H9 (cell line): ENCODE results near the gene DIP2C. TPM values are rescaled to one million over a fixed set of nuclear protein-coding genes. Genes with fewer than 3 reads are reported as not detected.
A peak's percentile ranks its signal among the peaks of the same experiment; 100 is the strongest.

Experiments used
- DNase-seq: peaks from one replicate; pipeline ENCODE4 v3.0.0-alpha.2; 2017
- H2AFZ ChIP-seq: one replicate; pipeline ENCODE4 v1.6.1; 2013; ENCODE audit warnings: mild to moderate bottlenecking, low read length, control low read depth, moderate library complexity
- H2AK5ac ChIP-seq: 2 replicates; pipeline ENCODE4 v1.6.1; 2013; ENCODE audit warnings: low read length, control low read depth, mixed read lengths; ENCODE audit not compliant: insufficient read length
- H2BK120ac ChIP-seq: one replicate; pipeline ENCODE4 v1.6.1; 2013; ENCODE audit warnings: low read depth, mild to moderate bottlenecking, low read length, control low read depth, inconsistent platforms; ENCODE audit not compliant: poor library complexity, severe bottlenecking
- H2BK12ac ChIP-seq: 2 replicates; pipeline ENCODE4 v1.6.1; 2013; ENCODE audit warnings: low read length, control low read depth, mixed read lengths, low read depth; ENCODE audit not compliant: insufficient read length
- H2BK15ac ChIP-seq: 2 replicates; pipeline ENCODE4 v1.6.1; 2013; ENCODE audit warnings: low read depth, low read length, control low read depth
- H2BK20ac ChIP-seq: one replicate; pipeline ENCODE4 v1.6.1; 2013; ENCODE audit warnings: low read depth, mild to moderate bottlenecking, low read length, control low read depth, inconsistent platforms; ENCODE audit not compliant: poor library complexity, severe bottlenecking
- H2BK5ac ChIP-seq: 2 replicates; pipeline ENCODE4 v1.6.1; 2013; ENCODE audit warnings: low read length, control low read depth, mixed read lengths; ENCODE audit not compliant: insufficient read length
- H3K14ac ChIP-seq: 2 replicates; pipeline ENCODE4 v1.6.1; 2013; ENCODE audit warnings: low read length, control low read depth; ENCODE audit not compliant: insufficient read depth
- H3K18ac ChIP-seq: 2 replicates; pipeline ENCODE4 v1.6.1; 2013; ENCODE audit warnings: low read depth, mild to moderate bottlenecking, mixed read lengths, low read length, control low read depth; ENCODE audit not compliant: insufficient read length
- H3K23ac ChIP-seq: 2 replicates; pipeline ENCODE4 v1.6.1; 2013; ENCODE audit warnings: low read length, control low read depth, mixed read lengths, low read depth; ENCODE audit not compliant: insufficient read length
- H3K23me2 ChIP-seq: 2 replicates; pipeline ENCODE4 v1.6.1; 2013; ENCODE audit warnings: low read depth, mild to moderate bottlenecking, mixed read lengths, low read length, control low read depth; ENCODE audit not compliant: insufficient read length, poor library complexity, severe bottlenecking
- H3K27ac ChIP-seq: 2 replicates; pipeline ENCODE4 v1.5.1; 2013; ENCODE audit warnings: low read length, control low read depth, mixed read lengths, low read depth; ENCODE audit not compliant: insufficient read length
- H3K27me3 ChIP-seq: 2 replicates; pipeline ENCODE4 v1.6.1; 2013; ENCODE audit warnings: low read length, control low read depth, inconsistent platforms; ENCODE audit not compliant: insufficient read depth
- H3K4ac ChIP-seq: 2 replicates; pipeline ENCODE4 v1.6.1; 2013; ENCODE audit warnings: low read depth, mild to moderate bottlenecking, control low read depth, inconsistent platforms, low read length, moderate library complexity
- H3K4me1 ChIP-seq: 2 replicates; pipeline ENCODE4 v1.6.1; 2013; ENCODE audit warnings: low read length, control low read depth, inconsistent platforms; ENCODE audit not compliant: insufficient read depth
- H3K4me2 ChIP-seq: 2 replicates; pipeline ENCODE4 v1.6.1; 2013; ENCODE audit warnings: low read length, control low read depth, mixed read lengths; ENCODE audit not compliant: insufficient read length, insufficient read depth
- H3K56ac ChIP-seq: 2 replicates; pipeline ENCODE4 v1.6.1; 2013; ENCODE audit warnings: low read depth, mild to moderate bottlenecking, mixed read lengths, low read length, control low read depth; ENCODE audit not compliant: insufficient read length
- H3K79me1 ChIP-seq: 2 replicates; pipeline ENCODE4 v1.6.1; 2013; ENCODE audit warnings: low read depth, mild to moderate bottlenecking, moderate library complexity, low read length, control low read depth, inconsistent platforms; ENCODE audit not compliant: insufficient read depth, poor library complexity, severe bottlenecking
- H3K79me2 ChIP-seq: 2 replicates; pipeline ENCODE4 v1.6.1; 2013; ENCODE audit warnings: low read length, control low read depth, inconsistent platforms; ENCODE audit not compliant: insufficient read depth
- H3K9ac ChIP-seq: 2 replicates; pipeline ENCODE4 v1.6.1; 2013; ENCODE audit warnings: low read length, control low read depth, mixed read lengths; ENCODE audit not compliant: insufficient read length; ENCODE audit errors: extremely low read depth
- H3K9me3 ChIP-seq: one replicate; pipeline ENCODE4 v1.6.1; 2013; ENCODE audit warnings: low read depth, low read length, inconsistent platforms; ENCODE audit not compliant: control insufficient read depth
- H3T11ph ChIP-seq: one replicate; pipeline ENCODE4 v1.6.1; 2013; ENCODE audit warnings: mild to moderate bottlenecking, low read length, control low read depth, inconsistent platforms
- H4K20me1 ChIP-seq: one replicate; pipeline ENCODE4 v1.6.1; 2013; ENCODE audit not compliant: control insufficient read depth, insufficient read length, insufficient read depth
- H4K5ac ChIP-seq: 2 replicates; pipeline ENCODE4 v1.6.1; 2013; ENCODE audit warnings: low read depth, mild to moderate bottlenecking, mixed read lengths, low read length, control low read depth; ENCODE audit not compliant: insufficient read length
- H4K8ac ChIP-seq: replicated peaks from 2 replicates; pipeline ENCODE4 v1.6.1; 2013; ENCODE audit warnings: low read length, control low read depth, mixed read lengths, low read depth; ENCODE audit not compliant: insufficient read length
- H4K91ac ChIP-seq: 2 replicates; pipeline ENCODE4 v1.6.1; 2013; ENCODE audit warnings: low read depth, mild to moderate bottlenecking, moderate library complexity, mixed read lengths, low read length, control low read depth; ENCODE audit not compliant: insufficient read length
- H3K27ac Mint-ChIP-seq, 3 experiments: 2 replicates in 2 of 3; 3 replicates in 1 of 3; pipeline ENCODE4 v1.8.0; 2020 to 2021; ENCODE audit warnings: mixed read lengths in 3 of 3, mild to moderate bottlenecking in 1 of 3, moderate library complexity in 1 of 3
- H3K27me3 Mint-ChIP-seq: 2 replicates; pipeline ENCODE4 v1.8.0; 2021; ENCODE audit warnings: low read depth, mild to moderate bottlenecking, moderate library complexity, mixed read lengths
- H3K36me3 Mint-ChIP-seq, 3 experiments: 2 replicates in 2 of 3; 3 replicates in 1 of 3; pipeline ENCODE4 v1.8.0; 2020 to 2021; ENCODE audit warnings: low read depth in 3 of 3, mixed read lengths in 3 of 3; ENCODE audit not compliant: insufficient read depth in 1 of 3
- H3K4me1 Mint-ChIP-seq, 2 experiments: 2 replicates each; pipeline ENCODE4 v1.8.0; 2020; ENCODE audit warnings: mixed read lengths in 2 of 2
- H3K4me3 Mint-ChIP-seq, 2 experiments: 2 replicates in 1 of 2; 3 replicates in 1 of 2; pipeline ENCODE4 v1.8.0; 2020 to 2021; ENCODE audit warnings: mild to moderate bottlenecking in 2 of 2, mixed read lengths in 2 of 2, moderate library complexity in 1 of 2
- H3K9me3 Mint-ChIP-seq, 2 experiments: 2 replicates in 1 of 2; 3 replicates in 1 of 2; pipeline ENCODE4 v1.8.0; 2020; ENCODE audit warnings: mild to moderate bottlenecking in 2 of 2, mixed read lengths in 2 of 2, moderate library complexity in 1 of 2
- CTCF ChIP-seq: fragments of 200-600 bp; sonication (generic); conservative IDR thresholded peaks from 3 replicates; pipeline ENCODE4 v1.8.0; 2021; ENCODE audit warnings: antibody characterized with exemption, mild to moderate bottlenecking
- WGBS: extraction: QIAGEN DNeasy Blood & Tissue Kit; methylation state at CpG from one replicate; pipeline ENCODE4 v1.1.7; 2013; ENCODE audit warnings: missing lambda C conversion rate, low lambda C conversion rate, mixed read lengths; ENCODE audit not compliant: insufficient read length; ENCODE audit errors: extremely low coverage; 5-methylcytosine and 5-hydroxymethylcytosine counted together
- total RNA-seq: library from RNA; stranded (reverse); gene quantifications from 2 replicates; pipeline ENCODE4 v1.2.1, GENCODE V29; 2021

Gene DIP2C
- total RNA-seq, 1 experiment from 2014 or later: 7.9 TPM

GRCh38 chr10:230758-231157 is 458.7 kb downstream of the DIP2C start:
- no peaks in the 10 kb centered on the region for H4K20me1 ChIP-seq
- no peaks in the 10 kb centered on the region for H3K36me3 Mint-ChIP-seq
- H3K27ac Mint-ChIP-seq: no peak overlapping the region
- no peaks in the 10 kb centered on the region for H3K9me3 ChIP-seq
- no peak overlapping the region for H4K8ac ChIP-seq
- no peak overlapping the region for H4K5ac ChIP-seq
- no peaks in the 10 kb centered on the region for H3K27me3 ChIP-seq
- H3K23me2 ChIP-seq: no peaks in the 10 kb centered on the region
- no peak overlapping the region for H3K23ac ChIP-seq
- H3K27me3 Mint-ChIP-seq: no peaks in the 10 kb centered on the region
- no peak overlapping the region for H3K4me3 Mint-ChIP-seq
- H2AFZ ChIP-seq: no peak overlapping the region
- H3K4me1 ChIP-seq: no peaks in the 10 kb centered on the region
- no peak overlapping the region for H2BK20ac ChIP-seq
- no peaks in the 10 kb centered on the region for H3K79me2 ChIP-seq
- no peak for DNase-seq
- WGBS: no CpG with 5 or more reads among the region's 9 CpGs
- no peak overlapping the region for H3K14ac ChIP-seq
- peak; percentile 82 for TF ChIP-seq CTCF
- no peak overlapping the region for H3K4me2 ChIP-seq
- no peak overlapping the region for H2BK15ac ChIP-seq
- H4K91ac ChIP-seq: no peak overlapping the region
- H3K9ac ChIP-seq: no peak overlapping the region
- no peak overlapping the region for H3T11ph ChIP-seq
- no peak overlapping the region for H2BK12ac ChIP-seq
- H3K56ac ChIP-seq: no peak overlapping the region
- H2BK5ac ChIP-seq: no peak overlapping the region
- H2BK120ac ChIP-seq: no peak overlapping the region
- no peaks in the 10 kb centered on the region for H3K79me1 ChIP-seq
- H3K4me1 Mint-ChIP-seq: peaks cover 0 to 10% of the 10 kb centered on the region in 2 experiments; a peak in 1 of 4 replicates
- no peaks in the 10 kb centered on the region for H3K9me3 Mint-ChIP-seq
- H3K27ac ChIP-seq: no peak overlapping the region
- no peak overlapping the region for H3K18ac ChIP-seq
- H2AK5ac ChIP-seq: no peak overlapping the region
- no peak overlapping the region for H3K4ac ChIP-seq
